GM12801 (cell line): ENCODE data around the gene NOL11.

Experiments used
- CTCF ChIP-seq: IDR thresholded peaks from one replicate; pipeline ENCODE4 v1.5.1; 2011; ENCODE audit warnings: control low read depth; ENCODE audit not compliant: insufficient read length; ENCODE audit errors: extremely low read depth

Gene NOL11

DNA sequence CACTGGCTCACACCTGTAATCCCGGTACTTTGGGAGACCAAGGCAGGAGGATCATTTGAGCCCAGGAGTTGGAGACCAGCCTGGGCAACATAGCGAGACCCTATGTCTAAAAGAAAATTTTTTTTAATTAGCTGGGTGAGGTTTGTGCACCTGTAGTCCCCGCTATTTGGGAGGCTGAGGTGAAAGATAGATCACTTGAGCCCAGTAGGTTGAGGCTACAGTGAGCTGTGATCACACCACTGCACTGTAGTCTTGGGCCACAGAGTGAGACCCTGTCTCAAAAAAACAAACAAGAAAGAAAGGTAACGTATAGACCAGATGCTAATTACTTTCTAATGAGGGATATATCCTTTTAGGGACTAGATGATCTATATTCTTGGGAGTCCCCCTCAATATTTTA is 8.1 kb downstream of the NOL11 start:
- TF ChIP-seq CTCF = no peak

- TF ChIP-seq CTCF = no peak
Observed at GRCh38 chr17:67729903-67730302, 12.2 kb downstream of the NOL11 start.

GRCh38 chr17:67730731-67731130 is 13.0 kb downstream of the NOL11 start:
- TF ChIP-seq CTCF = no peak

DNA sequence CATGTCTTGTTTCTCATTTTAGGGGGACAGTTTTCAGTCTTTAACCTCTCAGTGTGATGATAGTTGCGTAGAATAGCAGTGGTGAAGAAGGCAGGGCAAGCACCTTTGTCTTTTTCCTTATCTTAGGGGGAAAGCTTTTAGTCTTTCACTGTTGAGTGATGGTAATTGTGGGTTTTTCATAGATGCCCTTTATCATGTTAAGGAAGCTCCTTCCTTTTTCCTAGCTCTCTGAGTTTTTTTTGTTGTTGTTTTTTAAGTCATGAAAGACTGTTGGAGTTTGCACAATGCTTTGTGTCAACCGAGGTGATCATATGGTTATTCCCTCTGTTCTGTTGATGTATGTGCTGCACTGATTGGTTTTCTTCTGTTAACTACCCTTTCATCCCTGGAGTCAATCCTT is 15.7 kb downstream of the NOL11 start:
- TF ChIP-seq CTCF = no peak

DNA sequence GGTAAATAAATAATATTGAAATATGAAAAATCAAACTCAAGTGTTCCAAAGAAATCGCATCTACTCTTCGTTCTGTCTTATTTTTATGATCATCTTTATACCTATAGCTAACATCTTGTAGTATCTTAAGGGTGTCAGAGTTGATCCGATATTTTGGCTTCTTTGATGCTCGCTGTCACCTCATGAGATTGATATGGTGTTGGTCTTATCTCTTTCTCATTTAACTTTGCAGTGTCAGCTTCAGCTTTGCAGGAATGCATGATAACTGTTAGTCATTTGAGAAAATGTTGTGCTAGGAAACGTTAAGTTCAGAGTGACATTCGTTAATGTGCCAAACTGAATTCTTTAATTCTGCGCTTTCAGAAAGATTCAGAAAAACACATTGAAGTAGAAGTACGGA is 19.4 kb downstream of the NOL11 start:
- TF ChIP-seq CTCF = no peak

- no peak for TF ChIP-seq CTCF
Observed at GRCh38 chr17:67742025-67742424, 24.3 kb downstream of the NOL11 start.

- TF ChIP-seq CTCF = no peak
Observed at GRCh38 chr17:67746704-67747571, 29.2 kb downstream of the NOL11 start.
